Transverse colon (tissue), 4 donors: ENCODE results near the gene COMMD1. TPM values are rescaled to one million over a fixed set of nuclear protein-coding genes. Genes with fewer than 3 reads are reported as not detected.
"Not testable (repeated sequence)": the region's sequence is repeated elsewhere in the genome, so short reads cannot be mapped to it uniquely, and the experiment has no call there.

Experiments used
- DNase-seq: peaks from one replicate; pipeline ENCODE4 v3.0.0-alpha.2; 2019
- H3K27ac ChIP-seq, 4 donors: fragments of 200-600 bp; sonication (generic); 2 replicates each; pipeline ENCODE4 v1.5.1; 2016 to 2018; ENCODE audit warnings: inconsistent platforms in 4 of 4
- H3K27me3 ChIP-seq: fragments of 200-600 bp; sonication (generic); 2 replicates; pipeline ENCODE4 v1.5.1; 2017; ENCODE audit warnings: inconsistent platforms
- H3K36me3 ChIP-seq, 4 donors: fragments of 200-600 bp; sonication (generic); 2 replicates each; pipeline ENCODE4 v1.5.1; 2017 to 2019; ENCODE audit warnings: inconsistent platforms in 4 of 4
- H3K4me1 ChIP-seq, 4 donors: fragments of 200-600 bp; sonication (generic); 2 replicates each; pipeline ENCODE4 v1.5.1; 2017 to 2020; ENCODE audit warnings: inconsistent platforms in 4 of 4
- H3K4me3 ChIP-seq, 4 donors: fragments of 200-600 bp; sonication (generic); 1 replicate in 1 of 4; 2 replicates in 3 of 4; pipeline versions ENCODE4 v1.5.1 to v1.6.1; 2017 to 2019; ENCODE audit warnings: inconsistent platforms in 4 of 4
- H3K9me3 ChIP-seq, 2 donors: fragments of 200-600 bp; sonication (generic); 2 replicates each; pipeline ENCODE4 v1.5.1; 2017 to 2019; ENCODE audit warnings: inconsistent platforms in 2 of 2
- CTCF ChIP-seq, 5 experiments: fragments of 200-600 bp in 3 of 5; fragments of 450-650 bp in 2 of 5; sonication (generic) in 3 of 5; IDR thresholded peaks; 1 replicate in 2 of 5; 2 replicates in 3 of 5; pipeline ENCODE4 v1.5.1; 2016 to 2017; ENCODE audit warnings: antibody characterized with exemption in 5 of 5, inconsistent platforms in 3 of 5, mild to moderate bottlenecking in 2 of 5, moderate library complexity in 1 of 5
- EP300 ChIP-seq: sonication (generic); formaldehyde crosslinking; IDR thresholded peaks from one replicate; pipeline ENCODE4 v1.6.1; 2017; ENCODE audit warnings: antibody characterized with exemption, low read depth
- POLR2A ChIP-seq: fragments of 450-650 bp; IDR thresholded peaks from one replicate; pipeline ENCODE4 v1.6.1; 2016; ENCODE audit warnings: antibody characterized with exemption, mild to moderate bottlenecking, moderate library complexity
- POLR2AphosphoS5 ChIP-seq, 3 donors: sonication (generic); formaldehyde crosslinking; IDR thresholded peaks; one replicate each; pipeline ENCODE4 v1.6.1; 2016; ENCODE audit warnings: antibody characterized with exemption in 3 of 3
- WGBS, 2 donors: methylation state at CpG; one replicate each; pipeline ENCODE4 v1.1.5; 2018; ENCODE audit warnings: low coverage in 1 of 2; 5-methylcytosine and 5-hydroxymethylcytosine counted together
- in situ Hi-C, 4 donors: fragments of 200-750 bp; cut with MboI; loops; one replicate each; pipeline versions ENCODE4 v1.15.0 to v1.15.1; 2017; ENCODE audit warnings: low sequenced_read_pairs in 3 of 4, low pct_ligation_motif_present in 1 of 4, low pct_unique_long_range_greater_than_20kb in 1 of 4
- intact Hi-C: fragments of 100-400 bp; cut with DNase I; formaldehyde crosslinking; loops from one replicate; pipeline ENCODE4 v1.15.1; 2023; ENCODE audit warnings: low total_unique reads
- total RNA-seq, 4 donors: library from RNA; depleted of rRNA; stranded (reverse); fragments of >200 nt; gene quantifications; one replicate each; pipeline ENCODE4 v1.1.0, GENCODE V29; 2016

COMMD1 gene
- total RNA-seq, 4 donors from 2014 or later, result 28.9 to 61.0 (median 36.8) TPM

- TF ChIP-seq POLR2AphosphoS5 (IDR thresholded peaks at IDR 0.05), result no peak
- TF ChIP-seq EP300, result no peak
- TF ChIP-seq CTCF (IDR thresholded peaks at IDR 0.05), result no peak
- no peak for TF ChIP-seq POLR2A
- DNase-seq, result no peak
- WGBS, 2 donors, result 86 to 88% methylated on average over 1 of the region's 1 CpG
- Histone ChIP-seq H3K9me3 (no peaks in the 10 kb centered on the region), H3K27ac (no peak overlapping the region), H3K4me3 (no peak overlapping the region), H3K4me1 (no peaks in the 10 kb centered on the region), H3K27me3 (no peaks in the 10 kb centered on the region), H3K36me3 (peaks cover 0 to 92% (median 44%) of the 10 kb centered on the region in 4 donors)
- intact Hi-C loops, result no loop called here
- in situ Hi-C loops, result no loop called here
Observed at GRCh38 chr2:61876400-61876799, 29.1 kb upstream of the COMMD1 start.

GRCh38 chr2:61877571-61878245 lies 27.8 kb upstream of the COMMD1 start:
- 87 to 94% methylated on average over 4 of the region's 4 CpGs for WGBS, 2 donors
- H3K27ac ChIP-seq, result no peak overlapping the region
- no peaks in the 10 kb centered on the region for H3K4me1 ChIP-seq
- no peaks in the 10 kb centered on the region for H3K27me3 ChIP-seq
- no peak for DNase-seq
- TF ChIP-seq CTCF (IDR thresholded peaks at IDR 0.05) (no peak), POLR2AphosphoS5 (IDR thresholded peaks at IDR 0.05) (no peak), EP300 (no peak), POLR2A (no peak)
- intact Hi-C loops, result no loop called here
- peaks cover 0 to 92% (median 44%) of the 10 kb centered on the region in 4 donors for H3K36me3 ChIP-seq
- in situ Hi-C loops, result no loop called here
- H3K9me3 ChIP-seq, result no peaks in the 10 kb centered on the region
- H3K4me3 ChIP-seq, result no peak overlapping the region

GRCh38 chr2:61878761-61879160 lies 26.7 kb upstream of the COMMD1 start:
- in situ Hi-C loops, result no loop called here
- TF ChIP-seq POLR2A (no peak), CTCF (IDR thresholded peaks at IDR 0.05) (no peak), POLR2AphosphoS5 (IDR thresholded peaks at IDR 0.05) (no peak), EP300 (no peak)
- Histone ChIP-seq H3K4me3 (no peak overlapping the region), H3K4me1 (no peaks in the 10 kb centered on the region), H3K27ac (no peak overlapping the region), H3K36me3 (peaks cover 0 to 91% (median 45%) of the 10 kb centered on the region in 4 donors), H3K9me3 (no peaks in the 10 kb centered on the region), H3K27me3 (no peaks in the 10 kb centered on the region)
- no peak for DNase-seq
- intact Hi-C loops, result no loop called here
- 93 to 98% methylated on average over 3 of the region's 3 CpGs for WGBS, 2 donors

- 92 to 93% methylated on average over 2 to 4 of the region's 4 CpGs for WGBS, 2 donors
- in situ Hi-C loops, result not testable (repeated sequence)
- H3K36me3 ChIP-seq, result peaks cover 0 to 91% (median 46%) of the 10 kb centered on the region in 4 donors
Observed at GRCh38 chr2:61879351-61879750, 26.1 kb upstream of the COMMD1 start.

GRCh38 chr2:61882850-61883249 lies 22.6 kb upstream of the COMMD1 start:
- no peak overlapping the region for H3K4me3 ChIP-seq
- WGBS, 2 donors, result 91% methylated on average over 5 of the region's 5 CpGs; no CpG with 5 or more reads in 1 of the 2 donors
- no peak overlapping the region for H3K27ac ChIP-seq
- in situ Hi-C loops (no loop called here), intact Hi-C loops (no loop called here)
- H3K27me3 ChIP-seq, result no peaks in the 10 kb centered on the region
- peaks cover 0 to 60% (median 28%) of the 10 kb centered on the region in 4 donors for H3K36me3 ChIP-seq
- H3K9me3 ChIP-seq, result no peaks in the 10 kb centered on the region
- no peak for DNase-seq
- TF ChIP-seq EP300 (no peak), CTCF (IDR thresholded peaks at IDR 0.05) (no peak), POLR2A (no peak), POLR2AphosphoS5 (IDR thresholded peaks at IDR 0.05) (no peak)
- peaks cover 0 to 18% (median 12%) of the 10 kb centered on the region in 4 donors for H3K4me1 ChIP-seq

More at GRCh38 chr2:61879351-61879750, 26.1 kb upstream of the COMMD1 start:
- H3K4me1 ChIP-seq, H3K27ac ChIP-seq, H3K4me3 ChIP-seq, H3K27me3 ChIP-seq, DNase-seq, H3K9me3 ChIP-seq, intact Hi-C loops: not testable (repeated sequence)
